Measurements from ENCODE around the gene KRTAP19-2.
"Not testable (repeated sequence)": the region's sequence is repeated elsewhere in the genome, so short reads cannot be mapped to it uniquely, and the experiment has no call there.

The KRTAP19-2 gene

GRCh38 chr21:30487336-30487735 is at the start of gene KRTAP19-2:
Gene KRTAP19-2 (minus strand): TSS chr21:30487436. CDS start chr21:30487348, 88 bp downstream.
- H3K36me3 ChIP-seq (ENCODE audit: insufficient read depth, low read depth, low read length): no peaks in the 10 kb centered on the region
- peaks cover 29% of the 10 kb centered on the region for H3K9me3 ChIP-seq (ENCODE audit: insufficient read depth, low read depth, low read length)
- H3K27ac ChIP-seq (ENCODE audit: low read length): no peak within 1 kb of the TSS
- no peaks in the 10 kb centered on the region for H3K27me3 ChIP-seq (ENCODE audit: insufficient read depth, low read length)
- H3K9ac ChIP-seq (ENCODE audit: low read depth, low read length): no peak within 1 kb of the TSS
- no peak within 1 kb of the TSS for H3K4me3 ChIP-seq (ENCODE audit: low read length)
- H3K4me1 ChIP-seq (ENCODE audit: insufficient read depth, low read length): no peaks in the 10 kb centered on the region

- H3K27me3 ChIP-seq (ENCODE audit: insufficient read depth, low read length): no peaks in the 10 kb centered on the region
- no peak overlapping the region for H3K4me3 ChIP-seq (ENCODE audit: low read length)
- H3K4me1 ChIP-seq (ENCODE audit: insufficient read depth, low read length): no peaks in the 10 kb centered on the region
- no peaks in the 10 kb centered on the region for H3K36me3 ChIP-seq (ENCODE audit: insufficient read depth, low read depth, low read length)
- no peaks in the 10 kb centered on the region for H3K9me3 ChIP-seq (ENCODE audit: insufficient read depth, low read depth, low read length)
- H3K9ac ChIP-seq (ENCODE audit: low read depth, low read length): no peak overlapping the region
- H3K27ac ChIP-seq (ENCODE audit: low read length): no peak overlapping the region
Observed at GRCh38 chr21:30518876-30519275, 31.6 kb upstream of the KRTAP19-2 start.

- no peaks in the 10 kb centered on the region for H3K9me3 ChIP-seq (ENCODE audit: insufficient read depth, low read depth, low read length)
- no peak overlapping the region for H3K9ac ChIP-seq (ENCODE audit: low read depth, low read length)
- no peaks in the 10 kb centered on the region for H3K27me3 ChIP-seq (ENCODE audit: insufficient read depth, low read length)
- no peaks in the 10 kb centered on the region for H3K4me1 ChIP-seq (ENCODE audit: insufficient read depth, low read length)
- H3K4me3 ChIP-seq (ENCODE audit: low read length): no peak overlapping the region
- H3K36me3 ChIP-seq (ENCODE audit: insufficient read depth, low read depth, low read length): no peaks in the 10 kb centered on the region
- H3K27ac ChIP-seq (ENCODE audit: low read length): no peak overlapping the region
Observed at GRCh38 chr21:30515681-30516080, 28.4 kb upstream of the KRTAP19-2 start.

GRCh38 chr21:30505621-30506205 is 18.5 kb upstream of the KRTAP19-2 start:
- H3K4me1 ChIP-seq (ENCODE audit: insufficient read depth, low read length); H3K9ac ChIP-seq (ENCODE audit: low read depth, low read length); H3K4me3 ChIP-seq (ENCODE audit: low read length); H3K27me3 ChIP-seq (ENCODE audit: insufficient read depth, low read length); H3K27ac ChIP-seq (ENCODE audit: low read length); H3K36me3 ChIP-seq (ENCODE audit: insufficient read depth, low read depth, low read length); H3K9me3 ChIP-seq (ENCODE audit: insufficient read depth, low read depth, low read length): not testable (repeated sequence)

- Histone ChIP-seq H3K4me1 (ENCODE audit: insufficient read depth, low read length) (no peaks in the 10 kb centered on the region), H3K4me3 (ENCODE audit: low read length) (no peak within 1 kb of the TSS), H3K9me3 (ENCODE audit: insufficient read depth, low read depth, low read length) (no peaks in the 10 kb centered on the region), H3K36me3 (ENCODE audit: insufficient read depth, low read depth, low read length) (no peaks in the 10 kb centered on the region), H3K9ac (ENCODE audit: low read depth, low read length) (no peak within 1 kb of the TSS), H3K27ac (ENCODE audit: low read length) (no peak within 1 kb of the TSS), H3K27me3 (ENCODE audit: insufficient read depth, low read length) (no peaks in the 10 kb centered on the region)
Observed at GRCh38 chr21:30502041-30502440, 14.8 kb upstream of the KRTAP19-2 start, which contains the start of gene KRTAP19-5. Gene KRTAP19-5 (minus strand): TSS chr21:30502141. CDS start chr21:30502090, 51 bp downstream.

- H3K4me3 ChIP-seq (ENCODE audit: low read length): no peak within 1 kb of the TSS
- H3K9me3 ChIP-seq (ENCODE audit: insufficient read depth, low read depth, low read length): no peaks in the 10 kb centered on the region
- H3K9ac ChIP-seq (ENCODE audit: low read depth, low read length): no peak within 1 kb of the TSS
- no peaks in the 10 kb centered on the region for H3K4me1 ChIP-seq (ENCODE audit: insufficient read depth, low read length)
- no peaks in the 10 kb centered on the region for H3K36me3 ChIP-seq (ENCODE audit: insufficient read depth, low read depth, low read length)
- H3K27ac ChIP-seq (ENCODE audit: low read length): no peak within 1 kb of the TSS
- H3K27me3 ChIP-seq (ENCODE audit: insufficient read depth, low read length): no peaks in the 10 kb centered on the region
Observed at GRCh38 chr21:30497065-30497464, 9.8 kb upstream of the KRTAP19-2 start, which contains the start of gene KRTAP19-4. Gene KRTAP19-4 (minus strand): TSS chr21:30497165. CDS start chr21:30497110, 55 bp downstream.

- H3K4me1 ChIP-seq (ENCODE audit: insufficient read depth, low read length): no peaks in the 10 kb centered on the region
- H3K27me3 ChIP-seq (ENCODE audit: insufficient read depth, low read length): no peaks in the 10 kb centered on the region
- no peak within 1 kb of the TSS for H3K4me3 ChIP-seq (ENCODE audit: low read length)
- H3K36me3 ChIP-seq (ENCODE audit: insufficient read depth, low read depth, low read length): no peaks in the 10 kb centered on the region
- no peak within 1 kb of the TSS for H3K27ac ChIP-seq (ENCODE audit: low read length)
- H3K9me3 ChIP-seq (ENCODE audit: insufficient read depth, low read depth, low read length): peaks cover 10% of the 10 kb centered on the region; the same call in 1 of the 2 replicates
- H3K9ac ChIP-seq (ENCODE audit: low read depth, low read length): no peak within 1 kb of the TSS
Observed at GRCh38 chr21:30491963-30492428, 4.8 kb upstream of the KRTAP19-2 start, which contains the start of gene KRTAP19-3. Gene KRTAP19-3 (minus strand): TSS chr21:30492013. CDS start chr21:30491957, 56 bp downstream.

GRCh38 chr21:30486180-30486579 is 1.1 kb downstream of the KRTAP19-2 start:
- H3K4me1 ChIP-seq (ENCODE audit: insufficient read depth, low read length): no peaks in the 10 kb centered on the region

GRCh38 chr21:30482130-30482529 is 5.1 kb downstream of the KRTAP19-2 start:
- no peaks in the 10 kb centered on the region for H3K27me3 ChIP-seq (ENCODE audit: insufficient read depth, low read length)
- H3K36me3 ChIP-seq (ENCODE audit: insufficient read depth, low read depth, low read length): no peaks in the 10 kb centered on the region
- H3K4me1 ChIP-seq (ENCODE audit: insufficient read depth, low read length): no peaks in the 10 kb centered on the region
- no peak overlapping the region for H3K9ac ChIP-seq (ENCODE audit: low read depth, low read length)
- H3K9me3 ChIP-seq (ENCODE audit: insufficient read depth, low read depth, low read length): peaks cover 20% of the 10 kb centered on the region
- H3K4me3 ChIP-seq (ENCODE audit: low read length): no peak overlapping the region
- H3K27ac ChIP-seq (ENCODE audit: low read length): no peak overlapping the region

More at GRCh38 chr21:30486180-30486579, 1.1 kb downstream of the KRTAP19-2 start:
- Histone ChIP-seq H3K9me3 (ENCODE audit: insufficient read depth, low read depth, low read length) (peaks cover 29% of the 10 kb centered on the region), H3K9ac (ENCODE audit: low read depth, low read length) (no peak overlapping the region), H3K36me3 (ENCODE audit: insufficient read depth, low read depth, low read length) (no peaks in the 10 kb centered on the region), H3K27ac (ENCODE audit: low read length) (no peak overlapping the region), H3K4me3 (ENCODE audit: low read length) (no peak overlapping the region), H3K27me3 (ENCODE audit: insufficient read depth, low read length) (no peaks in the 10 kb centered on the region)

- H3K27ac ChIP-seq (ENCODE audit: low read length): no peak within 1 kb of the TSS
- no peaks in the 10 kb centered on the region for H3K36me3 ChIP-seq (ENCODE audit: insufficient read depth, low read depth, low read length)
- H3K4me3 ChIP-seq (ENCODE audit: low read length): no peak within 1 kb of the TSS
- no peak within 1 kb of the TSS for H3K9ac ChIP-seq (ENCODE audit: low read depth, low read length)
- no peaks in the 10 kb centered on the region for H3K27me3 ChIP-seq (ENCODE audit: insufficient read depth, low read length)
- no peaks in the 10 kb centered on the region for H3K4me1 ChIP-seq (ENCODE audit: insufficient read depth, low read length)
- peaks cover 3% of the 10 kb centered on the region; the same call in 1 of the 2 replicates for H3K9me3 ChIP-seq (ENCODE audit: insufficient read depth, low read depth, low read length)
Observed at GRCh38 chr21:30480145-30480544, 7.1 kb downstream of the KRTAP19-2 start, which contains the start of gene KRTAP19-1. Gene KRTAP19-1 (minus strand): TSS chr21:30480367. CDS start chr21:30480317, 50 bp downstream.

GRCh38 chr21:30479259-30479658 is 8.0 kb downstream of the KRTAP19-2 start:
- Histone ChIP-seq H3K27me3 (ENCODE audit: insufficient read depth, low read length) (no peaks in the 10 kb centered on the region), H3K9me3 (ENCODE audit: insufficient read depth, low read depth, low read length) (no peaks in the 10 kb centered on the region), H3K4me3 (ENCODE audit: low read length) (no peak overlapping the region), H3K27ac (ENCODE audit: low read length) (no peak overlapping the region), H3K36me3 (ENCODE audit: insufficient read depth, low read depth, low read length) (no peaks in the 10 kb centered on the region), H3K9ac (ENCODE audit: low read depth, low read length) (no peak overlapping the region), H3K4me1 (ENCODE audit: insufficient read depth, low read length) (no peaks in the 10 kb centered on the region)

GRCh38 chr21:30478004-30478403 is 9.2 kb downstream of the KRTAP19-2 start:
- Histone ChIP-seq H3K4me3 (ENCODE audit: low read length) (no peak overlapping the region), H3K4me1 (ENCODE audit: insufficient read depth, low read length) (no peaks in the 10 kb centered on the region), H3K9ac (ENCODE audit: low read depth, low read length) (no peak overlapping the region), H3K27ac (ENCODE audit: low read length) (no peak overlapping the region), H3K36me3 (ENCODE audit: insufficient read depth, low read depth, low read length) (no peaks in the 10 kb centered on the region), H3K27me3 (ENCODE audit: insufficient read depth, low read length) (no peaks in the 10 kb centered on the region), H3K9me3 (ENCODE audit: insufficient read depth, low read depth, low read length) (no peaks in the 10 kb centered on the region)
